ENCODE data around the gene PSG11.
"Not testable (repeated sequence)": the region's sequence is repeated elsewhere in the genome, so short reads cannot be mapped to it uniquely, and the experiment has no call there.

The PSG11 gene

DNA sequence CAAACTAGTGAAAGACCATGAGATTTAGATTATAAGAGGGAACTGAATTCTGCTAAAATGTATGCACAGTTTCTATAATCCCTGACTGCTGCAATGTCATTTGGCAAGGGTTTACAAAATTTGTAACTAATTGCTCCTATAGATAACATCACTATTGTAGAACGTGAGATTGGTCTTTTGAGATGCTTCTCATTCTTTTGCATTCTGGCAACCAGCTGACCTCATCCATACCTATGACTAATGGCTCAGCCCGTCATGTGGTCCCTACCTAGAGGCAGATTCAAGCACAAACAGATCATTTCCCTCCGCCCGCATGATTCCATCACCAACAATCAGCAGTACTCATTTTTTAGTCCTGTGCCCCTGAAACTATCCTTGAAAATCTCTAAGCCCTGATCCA lies 4.2 kb downstream of the PSG11 start:
- H3K4me1 ChIP-seq (ENCODE audit: control insufficient read depth, insufficient read depth, low read length); H3K27me3 ChIP-seq (ENCODE audit: control insufficient read depth, insufficient read depth, low read length); H3K9ac ChIP-seq (ENCODE audit: low read depth, low read length); H3K36me3 ChIP-seq (ENCODE audit: control insufficient read depth, insufficient read depth, low read length); H3K9me3 ChIP-seq (ENCODE audit: control insufficient read depth, insufficient read depth, low read length); H3K4me3 ChIP-seq (ENCODE audit: low read depth, low read length): not testable (repeated sequence)

DNA sequence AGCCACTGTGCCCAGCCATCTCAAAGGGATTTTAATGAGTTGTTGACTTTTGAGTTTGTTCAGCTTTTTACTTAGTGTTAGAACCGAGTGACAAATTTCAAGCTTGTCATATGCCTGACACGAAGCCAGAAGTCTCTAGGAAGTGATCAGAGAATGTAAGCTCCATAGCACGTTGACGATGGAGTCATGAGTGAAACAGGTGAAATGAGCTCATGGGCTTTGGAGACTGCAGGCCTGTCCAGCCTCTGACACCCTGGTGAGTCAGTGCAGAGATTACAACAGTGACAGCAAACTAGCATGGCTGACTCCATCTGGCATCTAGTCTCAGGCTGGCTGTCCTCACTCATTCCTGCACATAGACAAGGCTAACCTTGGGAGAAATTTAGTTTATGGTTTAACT lies 4.6 kb downstream of the PSG11 start:
- not testable (repeated sequence) for H3K9me3 ChIP-seq (ENCODE audit: control insufficient read depth, insufficient read depth, low read length); H3K27me3 ChIP-seq (ENCODE audit: control insufficient read depth, insufficient read depth, low read length); H3K4me3 ChIP-seq (ENCODE audit: low read depth, low read length); H3K9ac ChIP-seq (ENCODE audit: low read depth, low read length); H3K4me1 ChIP-seq (ENCODE audit: control insufficient read depth, insufficient read depth, low read length); H3K36me3 ChIP-seq (ENCODE audit: control insufficient read depth, insufficient read depth, low read length)

DNA sequence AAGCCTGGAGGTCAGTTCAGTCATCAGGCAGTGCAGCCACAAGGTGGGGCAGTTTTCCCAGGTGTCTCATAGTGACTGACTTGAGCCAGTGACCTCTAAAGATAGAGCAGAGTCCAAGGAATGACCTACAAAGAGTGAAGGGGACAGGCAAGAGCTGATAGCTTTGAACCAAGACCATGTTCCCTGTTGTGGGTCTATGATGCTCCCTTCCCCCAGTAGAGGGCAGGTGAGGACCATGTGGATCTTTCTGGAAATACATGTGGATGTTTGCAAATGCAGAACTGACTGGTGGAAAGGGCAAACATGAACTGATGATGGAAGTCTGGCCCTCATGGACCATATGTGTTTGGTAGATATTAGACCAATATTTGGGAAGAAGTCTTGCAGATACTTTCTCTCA lies 6.7 kb downstream of the PSG11 start:
- not testable (repeated sequence) for H3K9ac ChIP-seq (ENCODE audit: low read depth, low read length); H3K27me3 ChIP-seq (ENCODE audit: control insufficient read depth, insufficient read depth, low read length); H3K36me3 ChIP-seq (ENCODE audit: control insufficient read depth, insufficient read depth, low read length); H3K4me1 ChIP-seq (ENCODE audit: control insufficient read depth, insufficient read depth, low read length); H3K9me3 ChIP-seq (ENCODE audit: control insufficient read depth, insufficient read depth, low read length); H3K4me3 ChIP-seq (ENCODE audit: low read depth, low read length)

DNA sequence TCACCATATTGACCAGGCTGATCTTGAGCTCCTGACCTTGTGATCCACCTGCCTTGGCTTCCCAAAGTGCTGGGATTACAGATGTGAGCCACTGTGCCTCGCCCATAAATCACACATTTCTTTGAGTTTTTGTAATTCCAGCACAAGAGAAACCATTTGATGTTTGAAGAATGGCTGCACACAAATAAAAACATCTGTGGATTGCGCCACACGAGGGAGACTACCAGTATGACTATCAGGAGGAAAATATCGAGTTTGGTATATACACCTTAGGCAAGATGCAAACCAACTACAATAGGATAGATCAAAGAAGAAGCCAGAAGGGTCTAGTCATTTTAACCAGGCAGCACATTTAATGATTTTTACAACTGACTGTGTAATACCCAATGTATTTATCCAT lies 20.4 kb downstream of the PSG11 start:
- H3K4me1 ChIP-seq (ENCODE audit: control insufficient read depth, insufficient read depth, low read length); H3K4me3 ChIP-seq (ENCODE audit: low read depth, low read length); H3K9ac ChIP-seq (ENCODE audit: low read depth, low read length); H3K36me3 ChIP-seq (ENCODE audit: control insufficient read depth, insufficient read depth, low read length); H3K9me3 ChIP-seq (ENCODE audit: control insufficient read depth, insufficient read depth, low read length); H3K27me3 ChIP-seq (ENCODE audit: control insufficient read depth, insufficient read depth, low read length): not testable (repeated sequence)

DNA sequence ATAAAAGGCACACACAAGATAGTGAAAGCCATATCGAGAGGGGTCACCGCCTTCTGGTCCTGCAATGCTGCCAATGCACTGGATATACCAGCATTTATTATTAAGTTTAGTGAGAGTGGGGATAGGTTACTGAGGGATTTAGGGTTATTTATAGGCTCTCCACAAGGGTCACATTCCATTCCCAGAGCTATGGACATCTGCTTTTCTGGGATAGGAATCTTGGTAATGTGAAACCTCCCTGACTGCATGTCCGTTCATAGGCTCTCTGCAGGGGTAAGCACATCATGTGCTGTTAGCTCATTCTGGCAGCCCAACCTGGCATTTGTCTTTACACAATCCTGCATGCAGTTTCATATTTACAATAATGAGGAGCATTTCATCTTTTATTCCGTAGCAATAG lies 21.4 kb downstream of the PSG11 start:
- H3K4me3 ChIP-seq (ENCODE audit: low read depth, low read length); H3K36me3 ChIP-seq (ENCODE audit: control insufficient read depth, insufficient read depth, low read length); H3K9ac ChIP-seq (ENCODE audit: low read depth, low read length); H3K27me3 ChIP-seq (ENCODE audit: control insufficient read depth, insufficient read depth, low read length); H3K4me1 ChIP-seq (ENCODE audit: control insufficient read depth, insufficient read depth, low read length); H3K9me3 ChIP-seq (ENCODE audit: control insufficient read depth, insufficient read depth, low read length): not testable (repeated sequence)

DNA sequence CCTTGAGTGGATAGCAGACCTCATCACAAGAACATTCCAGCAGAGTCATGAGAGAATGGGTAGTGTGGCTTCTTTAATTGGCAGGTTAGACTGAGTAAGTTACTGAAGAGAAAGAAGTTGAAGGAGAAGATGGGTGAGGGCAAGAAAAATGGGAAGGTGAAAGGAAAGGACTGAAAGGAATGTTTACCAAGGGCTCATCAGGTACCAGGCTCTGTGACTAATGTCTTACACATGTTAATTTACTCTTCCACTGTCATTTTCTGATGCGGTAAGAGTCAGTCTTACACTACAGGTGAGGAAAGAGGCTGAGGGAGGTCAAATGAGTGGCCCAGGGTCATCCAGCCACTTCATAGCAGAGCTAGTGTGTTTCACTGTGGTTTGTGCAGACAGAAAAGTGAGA lies 22.6 kb downstream of the PSG11 start:
- H3K9ac ChIP-seq (ENCODE audit: low read depth, low read length); H3K27me3 ChIP-seq (ENCODE audit: control insufficient read depth, insufficient read depth, low read length); H3K4me1 ChIP-seq (ENCODE audit: control insufficient read depth, insufficient read depth, low read length): not testable (repeated sequence)

DNA sequence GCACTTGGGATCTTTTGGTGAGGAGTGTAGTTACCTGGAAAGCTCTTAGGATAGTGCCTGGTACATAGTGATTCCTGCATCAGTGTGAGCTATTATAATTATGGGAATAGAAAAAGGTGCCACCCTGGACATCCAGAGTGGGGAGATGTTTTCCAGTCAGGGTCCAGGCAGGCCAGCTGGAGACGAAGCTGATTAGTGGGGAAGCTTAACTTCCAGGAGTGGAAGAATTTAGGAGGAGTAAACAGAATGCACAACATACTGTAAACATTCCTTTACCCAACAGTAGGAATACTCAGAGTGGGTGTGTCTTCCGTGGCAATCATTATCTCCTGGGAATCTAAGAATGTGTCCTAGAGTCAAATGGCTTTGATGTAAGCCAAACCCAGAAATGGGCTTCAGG lies 23.3 kb downstream of the PSG11 start:
- H3K9ac ChIP-seq (ENCODE audit: low read depth, low read length); H3K9me3 ChIP-seq (ENCODE audit: control insufficient read depth, insufficient read depth, low read length): not testable (repeated sequence)

More for the DNA sequence above, 22.6 kb downstream of the PSG11 start:
- H3K36me3 ChIP-seq (ENCODE audit: control insufficient read depth, insufficient read depth, low read length); H3K4me3 ChIP-seq (ENCODE audit: low read depth, low read length); H3K9me3 ChIP-seq (ENCODE audit: control insufficient read depth, insufficient read depth, low read length): not testable (repeated sequence)

DNA sequence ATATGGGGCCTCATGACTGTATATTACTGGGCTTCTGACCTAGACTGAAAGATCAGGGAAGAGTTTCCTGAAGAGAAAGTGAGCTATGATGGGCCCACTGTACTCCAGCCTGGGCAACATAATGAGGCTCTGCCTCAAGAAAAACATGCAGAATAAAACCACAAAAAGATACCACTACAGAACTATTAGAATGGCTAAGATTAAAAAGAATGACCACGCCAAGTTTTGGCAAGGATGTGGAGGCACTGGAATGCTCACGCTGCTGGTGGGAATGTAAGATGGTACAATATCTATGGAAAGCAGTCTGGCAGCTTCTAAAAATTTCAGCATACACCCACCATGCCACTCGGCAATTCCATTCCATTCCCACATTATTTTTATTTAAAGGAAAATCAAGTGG lies 30.1 kb downstream of the PSG11 start:
- H3K9ac ChIP-seq (ENCODE audit: low read depth, low read length); H3K4me1 ChIP-seq (ENCODE audit: control insufficient read depth, insufficient read depth, low read length); H3K27me3 ChIP-seq (ENCODE audit: control insufficient read depth, insufficient read depth, low read length); H3K36me3 ChIP-seq (ENCODE audit: control insufficient read depth, insufficient read depth, low read length); H3K4me3 ChIP-seq (ENCODE audit: low read depth, low read length); H3K9me3 ChIP-seq (ENCODE audit: control insufficient read depth, insufficient read depth, low read length): not testable (repeated sequence)

More for the DNA sequence above, 23.3 kb downstream of the PSG11 start:
- H3K27me3 ChIP-seq (ENCODE audit: control insufficient read depth, insufficient read depth, low read length); H3K36me3 ChIP-seq (ENCODE audit: control insufficient read depth, insufficient read depth, low read length); H3K4me1 ChIP-seq (ENCODE audit: control insufficient read depth, insufficient read depth, low read length); H3K4me3 ChIP-seq (ENCODE audit: low read depth, low read length): not testable (repeated sequence)

DNA sequence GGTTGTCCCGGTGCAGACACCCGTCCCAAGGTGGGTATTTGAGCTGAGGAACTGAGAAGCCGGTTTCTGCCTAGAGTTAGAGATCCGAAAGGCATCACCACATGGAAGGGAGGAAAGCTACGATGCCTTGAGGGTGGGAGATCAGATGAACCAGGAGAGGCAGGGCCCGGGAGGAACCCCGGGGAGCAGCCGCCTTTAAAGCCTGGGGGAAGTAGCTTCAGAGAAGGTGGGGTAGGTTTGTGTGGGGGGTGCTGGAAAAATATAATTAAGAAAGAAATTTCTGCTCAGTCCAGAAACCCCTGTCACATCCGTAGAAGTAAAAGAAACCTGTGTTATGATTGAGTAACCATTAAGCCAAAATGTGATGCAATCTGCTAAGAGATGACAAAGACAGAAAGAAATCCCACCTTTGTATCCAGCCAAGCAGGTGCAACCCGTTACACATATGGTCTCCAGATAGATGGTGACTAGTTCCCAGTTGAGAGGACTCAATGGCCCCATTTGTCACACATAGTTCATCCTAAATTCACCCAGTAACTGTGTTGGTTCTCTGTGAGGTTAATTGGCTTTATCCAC lies 34.2 kb downstream of the PSG11 start:
- H3K4me1 ChIP-seq (ENCODE audit: control insufficient read depth, insufficient read depth, low read length); H3K9ac ChIP-seq (ENCODE audit: low read depth, low read length); H3K4me3 ChIP-seq (ENCODE audit: low read depth, low read length); H3K27me3 ChIP-seq (ENCODE audit: control insufficient read depth, insufficient read depth, low read length); H3K36me3 ChIP-seq (ENCODE audit: control insufficient read depth, insufficient read depth, low read length); H3K9me3 ChIP-seq (ENCODE audit: control insufficient read depth, insufficient read depth, low read length): not testable (repeated sequence)

DNA sequence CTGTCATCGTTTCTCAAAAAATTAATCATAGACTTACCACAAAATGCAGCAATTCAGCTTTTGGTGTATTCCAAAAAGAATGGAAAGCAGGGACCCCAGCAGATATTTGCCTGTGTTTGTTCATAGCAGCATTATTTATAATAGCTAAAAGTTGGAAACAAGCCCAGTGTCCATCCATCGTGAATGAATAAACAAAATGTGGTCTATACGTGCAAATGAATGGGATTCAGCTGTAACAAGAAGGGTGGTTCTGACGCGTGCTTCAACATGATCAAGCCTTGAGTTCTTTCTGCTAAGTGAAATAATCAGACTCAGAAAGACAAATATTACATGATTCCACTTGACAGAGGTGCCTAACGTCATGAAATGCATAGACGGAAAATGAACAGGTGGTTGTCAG lies 36.4 kb downstream of the PSG11 start:
- no peaks in the 10 kb centered on the region for H3K27me3 ChIP-seq (ENCODE audit: control insufficient read depth, insufficient read depth, low read length)

DNA sequence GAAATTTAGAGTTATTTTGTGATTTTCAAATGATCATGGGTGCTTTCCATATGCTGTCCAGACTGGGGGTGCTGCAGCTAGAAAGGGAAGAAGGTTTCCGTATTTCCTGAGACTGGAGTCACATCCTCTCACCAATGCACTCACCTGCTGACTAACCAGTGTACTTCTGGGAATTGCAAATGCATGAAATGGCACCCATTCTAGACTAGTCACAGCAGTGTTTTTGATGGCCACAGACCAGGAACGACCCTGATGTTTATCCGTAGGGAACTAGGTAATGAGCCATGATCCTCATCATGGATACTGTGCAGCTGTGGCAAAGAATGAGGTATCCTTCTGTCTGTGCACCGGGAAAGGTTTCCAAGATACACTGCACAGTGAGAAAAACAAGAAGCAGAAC lies 37.1 kb downstream of the PSG11 start:
- H3K4me3 ChIP-seq (ENCODE audit: low read depth, low read length); H3K36me3 ChIP-seq (ENCODE audit: control insufficient read depth, insufficient read depth, low read length); H3K9me3 ChIP-seq (ENCODE audit: control insufficient read depth, insufficient read depth, low read length); H3K27me3 ChIP-seq (ENCODE audit: control insufficient read depth, insufficient read depth, low read length); H3K4me1 ChIP-seq (ENCODE audit: control insufficient read depth, insufficient read depth, low read length); H3K9ac ChIP-seq (ENCODE audit: low read depth, low read length): not testable (repeated sequence)

More for the DNA sequence above, 36.4 kb downstream of the PSG11 start:
- Histone ChIP-seq H3K9me3 (ENCODE audit: control insufficient read depth, insufficient read depth, low read length) (no peaks in the 10 kb centered on the region), H3K4me3 (ENCODE audit: low read depth, low read length) (no peak overlapping the region), H3K4me1 (ENCODE audit: control insufficient read depth, insufficient read depth, low read length) (no peaks in the 10 kb centered on the region), H3K9ac (ENCODE audit: low read depth, low read length) (no peak overlapping the region), H3K36me3 (ENCODE audit: control insufficient read depth, insufficient read depth, low read length) (no peaks in the 10 kb centered on the region)

DNA sequence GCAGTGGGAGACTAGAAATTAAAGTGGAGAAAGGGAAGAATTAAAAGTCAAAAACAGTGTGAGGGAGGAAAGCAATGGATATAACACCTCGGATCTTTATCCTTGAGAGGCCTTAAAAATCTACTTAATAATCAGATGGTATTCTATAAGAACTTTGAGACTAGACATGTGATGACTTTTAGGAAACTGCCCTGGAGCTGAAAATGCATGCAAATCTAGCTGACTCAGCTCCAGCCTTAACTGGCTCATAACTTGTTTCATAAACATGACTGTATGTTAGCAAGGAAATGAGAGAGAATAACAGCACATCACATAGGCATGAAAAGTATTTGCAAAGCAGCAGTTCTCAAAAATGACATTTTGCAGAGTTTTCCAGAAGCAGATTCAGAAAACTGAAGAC lies 38.1 kb downstream of the PSG11 start:
- not testable (repeated sequence) for H3K9me3 ChIP-seq (ENCODE audit: control insufficient read depth, insufficient read depth, low read length); H3K4me1 ChIP-seq (ENCODE audit: control insufficient read depth, insufficient read depth, low read length); H3K4me3 ChIP-seq (ENCODE audit: low read depth, low read length); H3K36me3 ChIP-seq (ENCODE audit: control insufficient read depth, insufficient read depth, low read length); H3K9ac ChIP-seq (ENCODE audit: low read depth, low read length); H3K27me3 ChIP-seq (ENCODE audit: control insufficient read depth, insufficient read depth, low read length)

DNA sequence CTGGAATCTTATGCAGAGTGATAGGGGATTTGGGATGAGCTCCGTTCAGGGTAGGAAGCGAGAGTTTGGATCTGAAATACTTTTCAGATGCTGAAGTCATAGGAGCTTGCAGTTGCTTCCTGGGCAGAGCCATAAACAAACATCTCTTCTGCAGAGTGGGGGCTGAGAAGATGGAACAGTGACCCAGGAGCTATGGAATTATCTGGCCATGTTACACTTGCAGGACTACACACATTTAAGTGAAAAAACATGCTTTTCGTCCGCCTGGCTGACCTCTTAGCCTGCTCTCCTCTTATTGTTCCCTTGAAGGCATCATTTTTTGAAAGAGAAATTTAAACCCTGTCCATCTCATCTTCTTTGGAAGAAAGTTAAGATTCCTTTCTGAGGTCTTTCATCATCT lies 40.7 kb downstream of the PSG11 start:
- Histone ChIP-seq H3K27me3 (ENCODE audit: control insufficient read depth, insufficient read depth, low read length) (no peaks in the 10 kb centered on the region), H3K9ac (ENCODE audit: low read depth, low read length) (no peak overlapping the region), H3K4me3 (ENCODE audit: low read depth, low read length) (no peak overlapping the region), H3K9me3 (ENCODE audit: control insufficient read depth, insufficient read depth, low read length) (no peaks in the 10 kb centered on the region), H3K4me1 (ENCODE audit: control insufficient read depth, insufficient read depth, low read length) (no peaks in the 10 kb centered on the region), H3K36me3 (ENCODE audit: control insufficient read depth, insufficient read depth, low read length) (no peaks in the 10 kb centered on the region)

Measured in iPS-15b (cell line).